ENCODE data around the gene ATXN10.

GRCh38 chr22:45762545-45763235 lies 91.1 kb downstream of the ATXN10 start:
- no peak for TF ChIP-seq CTCF (conservative IDR thresholded peaks at IDR 0.05; ENCODE audit: low read depth in 2 of 2)
- TF ChIP-seq CREB1 (CRISPR knock-in tag; IDR thresholded peaks at IDR 0.05; ENCODE audit: low read depth) = no peak
- no peak for TF ChIP-seq POLR2AphosphoS5 (IDR thresholded peaks at IDR 0.05; ENCODE audit: low read depth)
- TF ChIP-seq EZH2 (IDR thresholded peaks at IDR 0.05; ENCODE audit: low read depth, unreplicated experiment) = no peak
- TF ChIP-seq JUNB (IDR thresholded peaks at IDR 0.05; ENCODE audit: unreplicated experiment) = no peak

Data from GM23338 (cell line).